Endothelial cell of umbilical vein (primary cell): ENCODE data around the gene CRB1.

Source experiments
- CTCF ChIP-seq, 2 donors: IDR thresholded peaks; 1 replicate in 1 of 2; 2 replicates in 1 of 2; pipeline ENCODE4 v1.5.1; 2011; ENCODE audit warnings: low read length in 2 of 2, mild to moderate bottlenecking in 2 of 2, moderate library complexity in 2 of 2, control low read depth in 1 of 2, inconsistent platforms in 1 of 2, low read depth in 1 of 2; ENCODE audit not compliant: insufficient read depth in 1 of 2; ENCODE audit errors: extremely low read depth in 1 of 2
- EZH2 ChIP-seq: IDR thresholded peaks from 2 replicates; pipeline ENCODE4 v1.6.1; 2012; ENCODE audit warnings: borderline replicate concordance, low read depth, mild to moderate bottlenecking, moderate library complexity, low read length, inconsistent platforms; ENCODE audit not compliant: severe bottlenecking
- MAX ChIP-seq: IDR thresholded peaks from 2 replicates; pipeline ENCODE4 v1.6.1; 2011; ENCODE audit not compliant: insufficient read depth, insufficient read length
- POLR2AphosphoS5 ChIP-seq: IDR thresholded peaks from 2 replicates; pipeline ENCODE4 v1.6.1; 2012; ENCODE audit warnings: low read depth, mild to moderate bottlenecking, control low read depth, low read length, moderate library complexity; ENCODE audit not compliant: insufficient read depth

- TF ChIP-seq MAX (no peak), CTCF (IDR thresholded peaks at IDR 0.05; ENCODE audit: extremely low read depth in 1 of 2, insufficient read depth in 1 of 2, low read depth in 1 of 2, low read length in 2 of 2) (no peak), EZH2 (no peak), POLR2AphosphoS5 (no peak)
Observed at GRCh38 chr1:197463142-197463541, 195.1 kb downstream of the CRB1 start.
